ENCODE measurements around the gene PDE11A.
A peak's percentile ranks its signal among the peaks of the same experiment; 100 is the strongest.

The PDE11A gene

GRCh38 chr2:177758591-177759371 is 313.8 kb downstream of the PDE11A start:
- no peak for DNase-seq (ENCODE audit: low spot score)

- no peak for DNase-seq (ENCODE audit: low spot score)
These were observed 316.2 kb downstream of the PDE11A start for GRCh38 chr2:177756336-177756735.

DNA sequence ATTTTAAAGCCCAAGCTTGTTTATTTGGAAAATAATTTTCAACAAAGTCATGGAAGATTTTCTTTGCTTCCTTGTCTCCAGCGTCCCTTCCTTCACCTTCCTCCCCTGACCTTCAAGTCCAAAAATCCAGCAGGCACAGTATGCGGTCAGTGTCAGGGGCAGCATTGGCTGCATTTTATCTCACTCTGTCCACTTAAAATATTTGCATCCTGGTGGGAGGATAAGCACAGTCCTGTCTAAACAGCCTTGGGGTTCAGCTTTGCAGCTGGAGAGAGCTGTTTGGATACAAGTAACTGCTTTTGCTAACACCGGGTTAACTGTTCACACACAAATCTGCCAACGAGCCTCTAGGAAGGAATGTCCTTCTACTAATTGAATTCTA is 318.1 kb downstream of the PDE11A start:
- DNase-seq (ENCODE audit: low spot score) = no peak

DNA sequence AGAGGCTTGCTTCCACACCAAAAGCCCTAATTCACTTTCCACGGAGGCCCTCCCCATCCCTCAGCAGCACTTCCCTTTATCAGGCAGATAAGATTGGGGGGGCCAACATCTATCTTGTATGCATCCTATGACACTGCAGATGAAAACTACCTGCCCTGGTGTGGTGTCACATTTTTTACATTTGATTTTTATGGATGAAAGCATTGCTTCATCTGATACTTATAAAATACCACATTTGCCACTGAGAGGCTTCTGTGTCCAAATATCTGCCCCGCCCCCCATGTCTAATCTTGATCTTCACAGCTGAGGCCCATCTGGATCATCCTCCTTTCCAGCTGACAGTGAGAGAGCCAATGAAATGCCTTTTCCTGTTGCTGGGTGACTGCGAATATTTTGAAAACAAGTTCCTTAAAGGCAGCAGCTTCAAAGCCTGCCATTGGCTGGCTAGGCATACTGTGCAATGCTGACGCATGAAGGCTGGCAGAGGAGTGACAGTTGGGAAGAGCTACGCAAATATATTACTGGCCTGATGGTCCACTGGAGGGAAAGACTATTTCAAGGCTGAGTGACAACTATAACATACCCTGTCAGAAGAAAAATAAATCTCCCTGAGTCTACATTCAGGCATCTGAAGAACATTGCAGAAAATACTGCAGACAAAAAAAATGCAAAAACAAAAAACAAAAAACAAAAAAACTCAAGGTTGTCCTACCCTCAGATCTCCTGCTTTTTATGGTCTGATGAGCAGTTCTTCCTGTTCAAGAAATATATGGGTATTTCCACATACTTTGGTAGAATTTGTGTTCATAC is 318.7 kb downstream of the PDE11A start:
- peak; percentile 19 for DNase-seq (ENCODE audit: low spot score)

GRCh38 chr2:177748360-177748759 is 324.2 kb downstream of the PDE11A start:
- no peak for DNase-seq (ENCODE audit: low spot score)

DNA sequence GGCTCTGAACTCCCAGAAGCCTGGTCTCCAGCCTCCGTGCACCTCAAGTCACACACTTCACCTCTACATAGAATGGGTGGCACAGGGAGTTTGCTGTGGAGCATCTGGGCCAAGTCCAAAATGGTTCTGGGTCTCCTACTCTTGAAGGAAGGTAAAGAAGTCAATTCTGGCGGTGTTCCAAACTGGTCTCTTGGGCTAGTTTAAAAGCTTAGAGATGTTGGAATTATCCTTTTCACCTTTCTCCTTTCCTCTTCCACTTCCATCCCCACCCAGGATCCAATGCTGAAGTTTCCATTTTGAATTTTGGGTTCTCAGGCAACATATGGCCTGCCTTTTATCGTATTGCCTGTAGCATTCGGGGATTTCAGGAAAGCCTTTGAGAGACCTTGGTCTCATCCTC is 325.2 kb downstream of the PDE11A start:
- DNase-seq (ENCODE audit: low spot score) = no peak

DNA sequence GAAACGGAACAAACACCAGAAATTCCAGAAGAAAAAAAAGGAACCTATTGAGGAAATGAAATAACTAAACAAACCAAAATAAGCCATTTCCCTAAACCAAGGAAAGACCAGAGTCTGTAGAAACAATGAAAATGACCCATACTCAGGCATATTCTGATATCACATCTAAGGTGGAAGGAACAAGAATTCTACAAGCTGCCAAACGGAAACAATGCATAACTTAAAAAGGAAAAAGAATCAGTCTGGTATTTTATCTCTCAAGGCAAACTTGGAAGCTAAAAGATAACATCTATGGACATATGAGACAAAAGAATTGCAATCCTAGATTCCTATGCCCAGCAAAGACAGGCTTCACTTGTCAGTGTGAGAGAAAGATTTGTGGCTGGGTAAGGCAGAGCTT is 326.2 kb downstream of the PDE11A start:
- DNase-seq (ENCODE audit: low spot score) = no peak

GRCh38 chr2:177745531-177745930 is 327.0 kb downstream of the PDE11A start:
- DNase-seq (ENCODE audit: low spot score) = no peak

DNA sequence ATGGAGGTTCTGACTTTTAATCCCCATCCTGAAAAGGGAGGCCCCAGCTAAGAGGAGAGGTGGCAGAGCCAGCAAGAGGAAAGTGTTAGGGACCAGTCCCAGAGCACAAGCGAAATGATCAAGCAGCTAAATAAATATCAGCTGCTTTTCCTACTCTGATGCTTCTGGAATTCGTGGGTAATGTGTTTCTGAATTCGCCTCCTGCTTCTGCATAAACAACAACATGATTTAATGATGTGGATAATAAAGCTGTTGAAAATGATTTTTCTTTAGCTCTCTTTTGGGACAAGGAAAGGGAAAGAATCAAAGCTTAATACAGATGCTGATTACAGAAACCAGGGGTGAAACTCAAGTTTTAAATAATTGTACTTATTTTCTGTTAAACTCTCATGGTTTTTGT is 329.7 kb downstream of the PDE11A start:
- no peak for DNase-seq (ENCODE audit: low spot score)

GRCh38 chr2:177741866-177742265 is 330.7 kb downstream of the PDE11A start:
- DNase-seq (ENCODE audit: low spot score) = no peak

- no peak for DNase-seq (ENCODE audit: low spot score)
These were observed 331.9 kb downstream of the PDE11A start for GRCh38 chr2:177740700-177741099.

DNA sequence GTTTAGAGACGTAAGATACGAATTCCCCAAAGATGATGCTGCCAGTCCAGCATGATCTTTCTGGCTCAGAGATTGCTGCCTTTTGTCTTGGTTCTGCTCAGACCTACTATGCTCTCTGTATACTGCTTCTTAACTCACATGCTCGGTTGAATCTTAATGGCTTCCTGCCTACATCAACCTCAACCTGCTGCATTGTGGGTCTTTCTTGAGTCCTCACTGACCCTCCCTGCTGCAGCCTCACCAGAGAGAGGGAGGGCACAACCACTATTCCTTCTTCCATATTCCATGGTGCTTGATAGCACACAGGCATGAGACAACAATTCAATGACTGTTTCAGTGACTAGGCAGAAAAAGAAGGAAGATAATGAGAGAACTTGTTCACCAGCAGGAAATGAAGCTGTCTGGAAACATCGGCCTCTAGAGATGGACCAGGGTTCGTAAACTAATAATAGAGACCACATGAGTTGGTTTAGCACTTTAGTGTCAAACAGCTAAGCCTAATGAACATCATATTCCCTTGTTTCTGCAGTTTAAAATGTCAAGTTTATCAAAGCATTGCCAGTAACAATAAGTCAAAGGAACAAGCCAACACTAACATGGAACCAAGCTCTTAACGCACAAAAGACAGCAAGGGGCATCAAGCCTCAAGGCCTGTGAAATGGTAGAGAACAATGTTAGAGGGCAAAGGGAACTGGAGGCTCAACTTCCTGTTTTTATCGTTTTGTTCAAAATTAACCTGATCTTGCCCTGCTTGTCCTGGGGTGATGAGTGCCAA is 333.9 kb downstream of the PDE11A start:
- no peak for DNase-seq (ENCODE audit: low spot score)

DNA sequence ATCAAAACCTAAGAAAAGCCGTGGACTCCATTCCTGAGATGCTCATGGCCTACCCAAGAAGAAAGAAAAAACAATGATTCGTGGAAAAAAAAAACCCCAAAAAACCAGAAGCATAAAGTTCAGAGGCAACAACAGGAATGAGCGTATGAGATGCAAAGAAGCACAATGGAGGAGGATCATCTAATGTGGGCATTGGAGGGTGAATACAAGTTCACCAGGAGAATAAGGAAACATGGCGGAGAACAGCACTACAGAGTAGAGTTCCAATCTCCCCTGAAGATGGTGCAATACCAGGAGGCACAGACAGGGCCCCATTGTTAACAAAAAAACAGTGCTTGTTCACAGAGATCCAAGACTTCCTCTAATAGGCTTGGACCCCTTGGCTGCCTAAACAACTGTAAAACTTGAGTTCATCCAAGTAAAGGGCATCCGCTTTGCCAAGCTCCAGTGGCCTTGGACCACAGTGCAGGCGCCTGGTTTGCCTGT is 337.2 kb downstream of the PDE11A start:
- no peak for DNase-seq (ENCODE audit: low spot score)

- DNase-seq (ENCODE audit: low spot score) = no peak
These were observed 339.2 kb downstream of the PDE11A start for GRCh38 chr2:177733322-177733855.

GRCh38 chr2:177731384-177731783 is 341.2 kb downstream of the PDE11A start:
- no peak for DNase-seq (ENCODE audit: low spot score)

DNA sequence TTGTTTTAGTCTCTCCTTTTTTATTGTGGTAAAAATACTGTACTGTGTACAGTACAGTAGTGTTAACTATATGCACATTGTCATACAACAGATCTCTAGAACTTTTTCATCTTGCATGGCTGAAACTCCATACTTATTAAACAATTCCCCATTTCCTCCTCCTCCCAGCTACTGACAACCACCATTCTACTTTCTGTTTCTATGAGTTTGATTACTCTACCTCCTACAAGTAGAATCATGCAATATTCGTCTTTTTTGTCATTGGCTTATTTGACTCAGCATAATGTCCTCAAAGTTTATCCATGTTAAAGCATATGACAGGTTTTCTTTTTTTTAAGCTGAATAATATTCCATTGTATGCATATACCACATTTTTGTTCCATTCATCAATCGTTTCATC is 341.8 kb downstream of the PDE11A start:
- DNase-seq (ENCODE audit: low spot score) = no peak

DNA sequence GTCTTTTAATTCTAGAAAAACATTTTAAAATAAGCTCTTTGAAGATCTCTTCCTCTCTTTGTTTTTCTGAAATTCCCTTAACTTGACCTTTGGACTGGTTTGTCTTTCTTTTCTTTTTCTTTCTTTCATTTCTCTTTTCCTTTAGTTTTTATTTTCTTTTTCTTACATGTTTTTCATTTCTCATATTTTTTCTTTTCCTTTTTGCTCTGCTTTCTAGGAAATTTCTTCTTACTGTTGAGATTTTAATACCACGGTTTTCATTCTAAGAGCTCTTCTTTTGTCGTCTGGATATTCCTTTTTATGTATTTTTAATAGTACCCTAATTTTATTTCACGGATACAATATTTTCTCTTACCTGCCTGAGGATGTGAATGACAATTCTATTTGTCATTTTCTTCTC is 342.2 kb downstream of the PDE11A start:
- no peak for DNase-seq (ENCODE audit: low spot score)

DNA sequence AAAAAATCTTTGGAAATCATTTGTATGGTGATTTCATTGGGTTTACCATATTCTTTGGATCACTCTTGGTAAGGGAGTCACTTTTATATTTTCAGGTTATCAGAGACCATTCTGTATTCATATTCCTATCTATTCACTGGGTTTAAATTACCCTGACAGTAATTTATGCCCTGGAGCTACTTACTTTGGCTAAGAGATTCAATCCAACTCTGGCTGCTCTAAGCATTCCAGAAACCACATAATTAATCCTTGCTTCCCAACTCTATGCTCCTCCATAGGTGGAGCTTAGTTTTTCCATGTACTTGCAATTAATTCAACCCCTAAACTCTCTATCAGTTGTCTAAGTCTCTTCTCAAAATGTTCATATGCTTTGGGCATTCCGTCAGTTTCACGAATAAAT is 343.7 kb downstream of the PDE11A start:
- no peak for DNase-seq (ENCODE audit: low spot score)

DNA sequence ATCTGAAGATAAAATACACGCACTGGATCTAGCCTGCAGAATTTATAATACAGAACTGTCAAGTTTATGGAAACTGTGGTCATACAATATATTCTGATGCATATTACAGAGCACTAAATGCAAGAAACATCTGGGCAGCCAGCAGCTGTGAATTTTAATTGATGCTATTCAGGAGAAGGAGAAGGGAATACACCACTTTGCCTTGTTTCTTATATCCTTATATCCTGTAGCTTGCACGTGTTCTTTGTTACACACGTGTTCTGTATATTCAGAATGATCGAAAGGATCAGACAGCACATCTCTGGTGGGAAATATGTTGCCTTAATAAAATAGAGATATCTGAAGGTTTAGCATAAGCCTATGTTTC is 344.2 kb downstream of the PDE11A start:
- DNase-seq (ENCODE audit: low spot score) = no peak

GRCh38 chr2:177727577-177728398 is 344.8 kb downstream of the PDE11A start:
- no peak for DNase-seq (ENCODE audit: low spot score)

- DNase-seq (ENCODE audit: low spot score) = no peak
These were observed 345.6 kb downstream of the PDE11A start for GRCh38 chr2:177726931-177727348.

Data from hepatic stellate cell (primary cell).